ENCODE data around the gene PLEKHN1.

DNA sequence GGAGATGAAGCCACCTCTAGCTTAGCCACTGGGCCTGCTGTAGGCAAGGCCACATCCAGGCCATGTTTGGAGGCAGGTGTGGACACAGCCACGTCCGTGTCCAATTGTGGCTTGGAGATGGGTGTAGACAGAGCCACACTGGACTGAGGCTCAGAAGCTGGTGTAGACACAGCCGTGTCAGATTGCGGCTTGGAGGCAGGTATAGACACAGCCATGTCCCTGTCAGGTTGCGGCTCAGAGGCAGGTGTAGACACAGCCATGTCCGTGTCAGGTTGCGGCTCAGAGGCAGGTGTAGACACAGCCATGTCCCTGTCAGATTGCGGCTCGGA is 13.4 kb downstream of the PLEKHN1 start:
- TF ChIP-seq CTCF (IDR thresholded peaks at IDR 0.05) = no peak
- no peak for TF ChIP-seq POLR2AphosphoS5 (IDR thresholded peaks at IDR 0.05; ENCODE audit: insufficient read depth in 1 of 2, low read depth in 1 of 2)

Measured in vagina (tissue), 2 donors.